Muscle of back (tissue), 11 donors: ENCODE data around the gene PDE6B. TPM values are rescaled to one million over a fixed set of nuclear protein-coding genes. Genes with fewer than 3 reads are reported as not detected.
A peak's percentile ranks its signal among the peaks of the same experiment; 100 is the strongest.
"Not testable (repeated sequence)": the region's sequence is repeated elsewhere in the genome, so short reads cannot be mapped to it uniquely, and the experiment has no call there.

Source experiments
- DNase-seq, 3 donors: peaks; one replicate each; pipeline versions ENCODE4 v3.0.0 to v3.0.0-alpha.2; 2013
- polyA plus RNA-seq, 10 donors: library from polyadenylated mRNA; unstranded; fragments of 120-200 nt; gene quantifications; one replicate each; pipeline ENCODE4 v1.2.1, GENCODE V29; 2013; ENCODE audit not compliant: insufficient read length in 10 of 10

Gene PDE6B
- polyA plus RNA-seq, 10 donors, result 10.0 to 17.6 (median 12.5) TPM

DNA sequence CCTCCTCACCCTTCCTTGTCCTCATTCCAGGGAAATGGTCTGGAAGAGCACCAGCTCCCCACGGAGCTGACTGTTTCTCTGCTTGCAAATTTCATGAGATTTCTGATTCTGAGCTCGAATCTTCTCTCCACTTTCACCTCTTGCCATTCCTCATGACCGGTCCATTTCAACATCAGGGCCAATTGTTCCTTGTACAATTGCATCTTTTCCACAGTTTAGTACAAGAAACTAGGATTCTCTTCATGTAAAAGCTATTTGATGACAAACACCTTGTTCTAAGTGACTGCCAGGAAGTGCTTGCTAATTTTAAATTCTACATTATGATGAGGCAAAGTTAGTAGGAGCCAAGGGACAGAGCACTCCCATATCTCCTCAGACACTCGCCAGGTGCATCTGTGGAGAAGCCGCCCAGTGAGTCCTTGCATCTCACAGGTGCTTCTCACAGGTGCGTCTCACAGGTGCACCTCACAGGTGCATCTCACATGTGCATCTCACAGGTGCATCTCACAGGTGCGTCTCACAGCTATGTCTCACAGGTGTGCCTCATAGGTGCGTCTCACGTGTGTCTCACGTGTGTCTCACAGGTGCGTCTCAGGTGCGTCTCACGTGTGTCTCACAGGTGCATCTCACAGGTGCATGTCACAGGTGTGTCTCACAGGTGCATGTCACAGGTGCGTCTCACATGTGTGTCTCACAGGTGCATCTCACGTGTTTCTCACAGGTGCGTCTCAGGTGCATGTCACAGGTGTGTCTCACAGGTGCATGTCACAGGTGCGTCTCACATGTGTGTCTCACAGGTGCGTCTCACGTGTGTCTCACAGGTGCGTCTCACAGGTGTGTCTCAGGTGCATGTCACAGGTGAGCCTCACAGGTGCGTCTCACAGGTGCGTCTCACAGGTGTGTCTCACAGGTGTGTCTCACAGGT, 3.0 kb upstream of the PDE6B start:
- DNase-seq, result no peak

DNA sequence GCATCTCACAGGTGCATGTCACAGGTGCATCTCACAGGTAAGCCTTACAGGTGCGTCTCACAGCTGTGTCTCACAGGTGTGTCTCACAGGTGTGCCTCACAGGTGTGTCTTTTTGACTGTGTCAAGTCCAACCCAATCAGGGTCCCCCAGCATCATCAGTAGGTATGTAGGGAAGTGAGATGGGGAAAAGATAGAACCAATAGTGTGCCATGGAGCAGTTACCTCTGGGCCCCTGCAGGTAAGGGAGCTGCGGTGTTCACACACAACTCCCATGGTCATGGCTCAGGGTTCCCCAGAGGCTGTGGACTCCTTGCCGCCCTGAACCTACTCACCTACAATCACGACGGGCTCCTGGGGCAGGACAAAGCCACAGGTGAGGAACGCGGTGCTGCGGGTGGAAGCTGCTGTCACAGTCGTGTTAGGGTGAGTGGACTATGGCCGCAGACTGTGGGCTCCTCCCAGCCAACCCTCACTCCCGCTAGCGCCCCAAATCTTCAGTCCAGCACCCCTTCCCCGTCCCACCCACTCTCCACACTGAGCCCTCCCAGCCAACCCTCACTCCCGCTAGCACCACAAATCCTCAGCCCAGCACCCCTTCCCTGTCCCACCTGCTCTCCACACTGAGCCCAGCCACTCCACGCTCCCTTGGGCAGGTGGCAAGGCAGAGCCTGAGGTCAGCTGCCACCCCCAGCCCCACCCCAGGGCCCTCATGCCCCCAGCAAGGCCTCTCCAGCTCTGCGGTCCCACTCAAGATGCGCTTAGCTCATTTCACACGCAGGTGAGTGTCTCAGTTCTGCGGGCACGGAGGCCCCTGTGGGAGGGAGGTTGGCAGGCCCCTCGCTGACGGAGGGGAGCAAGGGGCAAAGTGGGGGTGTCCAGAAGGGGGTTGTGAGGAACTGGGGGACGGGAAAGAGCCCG, 2.1 kb upstream of the PDE6B start:
- no peak for DNase-seq

DNA sequence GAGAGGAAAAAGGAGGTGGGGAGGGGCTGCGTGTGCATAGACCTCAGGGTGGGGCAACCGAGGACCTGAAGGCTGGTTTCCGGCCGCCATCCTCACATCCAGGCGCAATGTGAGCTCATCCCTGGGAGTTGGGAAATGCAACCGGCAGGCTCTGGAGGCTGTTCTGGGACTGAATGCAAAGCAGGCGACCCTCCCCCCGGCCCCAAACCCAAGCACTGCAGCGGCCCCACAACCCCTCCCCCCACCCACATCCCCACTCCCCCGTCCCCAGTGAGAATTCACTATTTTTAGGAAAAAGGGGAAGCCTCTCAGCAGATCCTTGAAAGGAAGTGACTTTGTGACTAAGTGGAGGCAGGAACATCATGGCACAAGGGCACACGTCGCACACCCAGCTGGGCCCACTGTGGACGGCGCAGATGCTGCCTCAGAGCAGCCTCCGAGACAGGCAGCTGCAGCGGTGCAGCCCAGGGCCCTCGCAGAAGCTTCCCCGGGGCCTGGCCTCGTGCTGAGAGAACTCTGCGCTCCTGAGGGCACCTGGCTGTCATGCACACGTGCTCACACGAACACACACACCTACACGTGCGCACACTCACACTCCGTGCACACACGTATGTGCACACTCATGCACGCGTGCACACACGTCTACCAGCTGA, 1.3 kb upstream of the PDE6B start:
- DNase-seq, result no peak

DNA sequence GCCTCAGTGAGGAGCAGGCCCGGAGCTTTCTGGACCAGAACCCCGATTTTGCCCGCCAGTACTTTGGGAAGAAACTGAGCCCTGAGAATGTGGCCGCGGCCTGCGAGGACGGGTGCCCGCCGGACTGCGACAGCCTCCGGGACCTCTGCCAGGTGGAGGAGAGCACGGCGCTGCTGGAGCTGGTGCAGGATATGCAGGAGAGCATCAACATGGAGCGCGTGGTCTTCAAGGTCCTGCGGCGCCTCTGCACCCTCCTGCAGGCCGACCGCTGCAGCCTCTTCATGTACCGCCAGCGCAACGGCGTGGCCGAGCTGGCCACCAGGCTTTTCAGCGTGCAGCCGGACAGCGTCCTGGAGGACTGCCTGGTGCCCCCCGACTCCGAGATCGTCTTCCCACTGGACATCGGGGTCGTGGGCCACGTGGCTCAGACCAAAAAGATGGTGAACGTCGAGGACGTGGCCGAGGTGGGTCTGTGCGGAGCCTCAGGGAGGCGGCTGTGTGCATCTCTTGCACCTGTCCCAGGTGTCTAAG, 323 bp downstream of the PDE6B start:
- no peak for DNase-seq

DNA sequence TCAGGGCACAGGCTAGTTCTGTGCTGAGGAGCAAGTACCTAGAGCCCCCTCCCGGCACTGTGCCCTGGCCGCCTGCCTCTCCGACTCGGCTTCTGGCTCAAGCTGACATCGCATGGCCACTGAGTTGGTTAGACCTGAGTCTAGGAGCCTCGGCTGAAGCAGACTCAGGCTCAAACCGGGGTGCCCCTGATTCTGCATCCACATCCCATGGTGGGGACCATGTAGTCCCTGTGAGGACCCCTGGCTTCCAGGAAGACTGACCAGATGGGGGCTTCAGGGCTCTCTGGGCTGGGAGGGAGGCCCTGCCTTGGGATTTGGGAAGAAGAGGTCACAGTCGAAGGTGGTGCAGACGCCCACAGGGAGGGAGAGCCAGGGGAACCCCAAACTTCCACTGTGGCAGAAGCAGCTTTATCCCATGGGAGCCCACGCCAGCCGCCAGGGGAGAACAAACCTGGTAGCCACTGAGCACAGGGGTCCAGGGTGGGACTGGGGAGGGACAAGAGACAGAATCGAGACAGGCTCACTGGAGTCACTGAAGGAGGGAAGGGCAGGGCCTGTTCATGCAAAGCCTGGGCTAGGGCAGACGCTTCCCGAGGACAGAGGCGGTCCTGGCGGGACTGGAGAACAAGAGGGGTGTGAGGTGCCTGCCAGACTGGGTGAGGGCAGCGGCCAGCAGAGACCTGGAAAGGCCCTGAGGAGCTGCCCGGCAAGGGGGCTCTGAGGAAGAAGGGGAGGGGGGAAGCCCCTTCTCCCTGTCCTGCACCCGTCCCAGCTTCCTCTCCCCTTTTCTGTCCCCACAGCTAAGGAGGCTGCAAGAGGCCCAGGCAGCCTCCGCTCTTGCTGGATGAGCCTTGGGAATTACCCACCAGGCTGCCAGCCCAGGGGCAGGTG, 1.1 kb downstream of the PDE6B start:
- no peak for DNase-seq

DNA sequence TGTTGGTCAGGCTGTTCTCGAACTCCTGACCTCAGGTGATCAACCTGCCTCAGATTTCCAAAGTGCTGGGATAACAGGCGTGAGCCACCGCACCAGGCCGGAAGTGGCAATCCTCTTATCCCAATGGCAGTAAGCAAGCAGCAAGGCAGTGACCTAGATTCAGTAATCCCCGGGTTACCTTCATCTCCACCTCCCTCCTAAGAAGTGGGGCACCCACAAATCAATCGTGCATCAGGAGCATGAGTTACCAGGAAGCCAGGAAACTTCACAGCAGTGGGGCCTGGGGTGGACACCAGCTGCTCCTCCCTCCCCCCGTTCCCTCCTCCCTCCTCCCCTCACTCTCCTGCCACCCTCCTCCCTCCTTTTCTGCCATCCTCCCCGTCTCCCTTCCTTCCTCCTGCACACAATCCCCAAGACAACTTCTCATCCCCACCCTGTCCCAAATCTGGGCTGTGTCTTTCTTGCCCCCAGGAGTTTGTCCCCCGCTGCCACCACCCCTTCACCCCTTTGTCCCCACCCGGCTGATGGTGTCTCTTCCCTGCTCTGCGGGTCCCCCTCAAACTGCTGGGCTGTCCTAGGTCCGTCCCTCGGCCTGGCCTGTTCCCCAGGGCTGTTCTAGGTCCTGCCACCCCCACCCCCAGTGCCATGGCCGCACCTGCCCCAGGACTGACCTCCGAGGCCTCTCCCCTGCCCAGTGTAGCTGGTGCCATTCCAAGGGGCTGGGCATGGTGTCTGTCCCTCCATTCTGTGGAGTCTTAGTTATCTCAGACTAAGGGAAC, 2.2 kb downstream of the PDE6B start:
- no peak for DNase-seq

DNA sequence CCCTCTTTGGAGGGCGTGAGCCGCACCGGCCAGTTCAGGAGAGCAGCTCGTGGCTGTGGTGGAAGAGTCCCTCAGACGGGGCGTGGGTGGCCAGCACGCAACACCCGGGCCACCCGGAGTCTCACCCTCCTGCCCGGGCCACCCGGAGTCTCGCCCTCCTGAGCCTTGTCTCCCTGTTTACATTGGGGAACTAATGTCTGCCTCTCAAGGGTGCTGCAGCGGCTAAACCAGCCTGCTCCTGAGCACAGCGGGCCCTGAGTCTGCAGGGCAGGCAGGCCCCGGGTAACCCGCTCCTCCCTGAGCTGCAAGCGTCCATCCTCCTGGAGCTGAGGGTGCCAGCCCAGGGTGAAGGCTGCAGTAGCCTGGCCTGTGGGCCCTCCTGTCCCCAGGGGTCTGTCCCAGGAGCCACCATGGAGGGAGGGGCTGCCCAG, 3.0 kb downstream of the PDE6B start:
- DNase-seq, result no peak

DNA sequence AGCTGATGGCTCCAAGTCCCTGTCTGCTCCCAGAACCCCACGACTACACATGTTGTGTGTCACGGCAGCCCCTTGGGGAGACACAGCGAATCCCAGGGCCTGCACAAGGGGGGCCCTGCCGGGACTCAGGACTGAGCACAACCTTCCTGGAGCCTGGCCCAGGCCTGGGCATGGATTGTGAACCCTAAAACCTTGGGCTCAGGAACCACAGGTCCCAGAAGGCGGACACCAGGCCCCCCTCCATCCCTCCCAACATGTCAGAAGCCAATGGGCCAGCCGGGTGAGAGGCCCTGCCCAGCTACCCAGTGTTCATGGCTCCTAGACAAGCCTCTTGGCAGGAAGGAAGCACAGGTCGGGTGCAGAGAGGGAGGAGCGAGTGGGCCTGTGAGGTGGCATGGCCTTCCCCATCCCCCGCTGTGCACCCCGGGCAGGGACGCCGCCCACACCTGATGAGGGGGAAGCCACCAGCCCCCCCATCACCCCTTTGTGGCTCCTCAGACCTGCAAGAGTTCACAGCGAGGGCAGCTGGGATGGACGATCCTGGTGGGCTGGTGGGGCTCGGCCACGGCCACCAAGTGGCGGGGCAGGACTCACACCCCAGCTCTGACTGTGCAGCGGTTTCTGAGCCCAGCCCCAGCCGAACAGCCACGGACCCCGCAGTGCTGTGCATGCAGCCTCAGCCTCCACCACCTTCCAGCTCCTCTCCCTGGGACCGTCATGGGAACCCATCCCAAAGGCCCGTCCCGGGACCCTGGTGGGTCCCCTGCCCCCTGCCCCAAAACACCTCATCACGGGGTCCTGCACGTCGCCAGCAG, 3.7 kb downstream of the PDE6B start:
- no peak for DNase-seq

DNA sequence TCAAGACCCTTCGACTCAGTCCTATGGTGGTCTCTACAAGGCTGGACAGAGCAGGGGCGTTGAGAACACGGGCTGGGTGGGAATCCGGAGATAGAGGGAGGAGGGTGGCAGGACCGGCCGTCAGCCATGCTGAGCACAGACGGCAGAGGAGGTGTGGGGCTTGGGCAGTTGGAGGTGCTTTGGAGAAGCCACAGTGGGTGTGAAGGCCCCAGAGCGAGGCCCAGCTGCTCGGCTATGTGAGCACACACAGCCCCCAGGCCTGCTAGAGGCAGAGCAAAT, 4.2 kb downstream of the PDE6B start:
- DNase-seq, result no peak

DNA sequence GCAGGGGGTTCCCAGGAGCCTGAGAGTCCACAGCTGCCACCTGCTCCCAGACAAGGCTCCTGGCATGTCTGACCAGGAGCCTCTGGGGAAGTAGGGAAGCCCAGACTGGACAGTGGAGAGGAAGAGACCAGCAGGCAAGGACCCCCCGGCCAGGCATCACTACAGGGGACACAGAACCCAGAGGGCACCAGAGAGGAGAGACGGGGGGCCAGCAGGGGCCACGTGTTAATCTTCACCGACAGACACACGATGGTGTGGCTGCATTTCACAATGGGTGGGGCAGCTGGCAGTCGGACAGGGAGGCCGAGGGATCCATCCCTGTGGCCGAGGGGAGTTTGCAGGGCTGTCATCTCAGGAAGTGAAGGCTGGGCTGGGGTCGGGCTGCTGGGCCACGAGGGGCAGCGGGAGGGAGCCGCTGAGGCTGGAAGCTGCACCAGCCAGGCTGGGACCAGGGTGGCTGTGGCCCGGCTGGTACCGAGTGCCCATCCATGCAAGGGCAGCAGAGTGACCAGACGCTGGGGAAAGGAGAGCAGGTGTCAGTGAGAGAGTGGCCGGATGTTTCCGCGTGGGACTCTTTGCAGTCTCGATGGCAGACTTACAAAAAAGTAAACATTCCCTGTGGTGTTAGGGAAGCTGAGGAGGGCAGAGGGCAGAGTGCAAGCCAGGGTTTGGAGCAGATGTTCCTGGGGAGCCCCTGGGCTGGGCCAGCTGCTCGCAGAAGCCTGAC, 4.7 kb downstream of the PDE6B start:
- peak in 1 of 3 donors; percentile 9 for DNase-seq

DNA sequence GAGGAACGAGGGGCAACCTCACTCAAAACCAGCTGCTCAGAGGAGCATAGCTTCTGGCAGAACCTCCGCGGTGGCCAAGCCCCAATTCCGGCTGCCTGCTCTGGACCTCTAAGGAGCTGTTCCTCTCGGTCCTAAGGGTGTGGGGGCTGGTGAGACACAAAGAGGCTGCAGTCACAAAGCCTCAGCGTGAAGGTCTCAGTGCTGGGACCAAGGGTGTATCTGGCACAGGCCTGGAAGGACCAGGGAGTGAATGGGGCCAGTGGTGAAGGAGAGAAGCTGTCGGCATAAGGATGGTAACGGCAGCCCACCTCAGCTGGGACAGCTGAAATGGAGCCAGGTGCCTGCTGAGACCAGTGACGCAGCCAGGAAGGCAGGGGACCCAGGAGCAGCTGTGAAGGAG, 5.3 kb downstream of the PDE6B start:
- no peak for DNase-seq

DNA sequence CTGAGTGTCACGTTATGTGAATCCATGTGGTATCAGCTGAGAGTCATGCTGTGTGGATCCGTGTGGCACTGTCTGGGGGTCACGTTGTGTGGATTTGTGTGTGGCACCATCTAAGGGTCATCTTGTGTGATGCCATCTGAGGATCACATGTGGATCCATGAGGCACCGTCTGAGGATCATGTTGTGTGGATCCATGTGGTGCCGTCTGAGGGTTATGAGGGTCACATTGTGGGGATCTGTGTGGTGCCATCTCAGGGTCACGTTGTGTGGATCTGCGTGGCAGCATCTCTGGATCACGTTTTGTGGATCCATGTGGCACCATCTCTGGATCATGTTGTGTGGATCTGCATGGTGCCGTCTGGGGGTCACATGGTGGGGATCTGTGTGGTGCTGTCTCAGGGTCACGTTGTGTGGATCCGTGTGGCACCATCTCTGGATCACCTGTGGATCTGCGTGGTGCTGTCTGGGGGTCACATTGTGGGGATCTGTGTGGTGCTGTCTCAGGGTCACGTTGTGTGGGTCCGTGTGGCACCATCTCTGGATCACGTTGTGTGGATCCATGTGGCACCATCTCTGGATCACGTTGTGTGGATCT, 6.9 kb downstream of the PDE6B start:
- no peak for DNase-seq

DNA sequence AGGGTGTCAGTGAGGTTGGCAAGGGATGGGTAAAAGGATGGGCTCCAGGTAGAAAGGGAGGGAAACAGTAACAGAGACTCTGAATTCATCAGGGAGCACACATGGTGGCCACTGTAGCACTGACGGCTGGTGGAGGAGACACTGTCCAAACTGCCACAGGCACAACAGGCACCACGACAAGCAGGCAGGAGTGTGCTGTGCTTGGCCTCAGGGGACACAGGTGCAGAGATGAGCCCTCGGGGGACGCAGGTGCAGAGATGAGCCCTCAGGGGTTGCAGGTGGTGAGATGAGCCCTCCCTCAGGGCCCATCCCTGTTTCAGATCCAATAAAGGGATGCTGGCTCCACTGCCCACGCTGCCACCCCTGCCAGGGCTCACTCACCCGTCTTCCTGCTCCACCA, 7.6 kb downstream of the PDE6B start:
- no peak for DNase-seq

DNA sequence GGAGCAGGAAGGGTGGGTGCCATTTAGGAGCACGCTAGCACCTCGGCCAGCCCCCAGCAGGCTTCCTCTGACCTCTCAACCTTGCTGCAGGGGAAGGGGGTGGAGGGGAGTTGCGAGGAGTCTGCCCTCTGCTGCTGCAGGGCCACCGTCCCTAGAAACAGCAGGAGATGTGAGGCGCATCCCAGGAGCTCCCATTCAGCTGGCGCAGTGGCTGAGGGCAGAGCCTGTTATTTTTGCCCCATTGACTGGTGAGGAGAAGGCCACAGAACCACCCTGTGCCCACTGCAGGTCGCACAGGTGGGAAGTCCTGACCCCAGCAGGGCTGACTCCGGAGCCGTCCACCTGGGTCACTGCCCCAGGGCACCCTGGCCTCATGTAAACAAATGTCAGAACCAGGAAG, 8.0 kb downstream of the PDE6B start:
- no peak for DNase-seq

DNA sequence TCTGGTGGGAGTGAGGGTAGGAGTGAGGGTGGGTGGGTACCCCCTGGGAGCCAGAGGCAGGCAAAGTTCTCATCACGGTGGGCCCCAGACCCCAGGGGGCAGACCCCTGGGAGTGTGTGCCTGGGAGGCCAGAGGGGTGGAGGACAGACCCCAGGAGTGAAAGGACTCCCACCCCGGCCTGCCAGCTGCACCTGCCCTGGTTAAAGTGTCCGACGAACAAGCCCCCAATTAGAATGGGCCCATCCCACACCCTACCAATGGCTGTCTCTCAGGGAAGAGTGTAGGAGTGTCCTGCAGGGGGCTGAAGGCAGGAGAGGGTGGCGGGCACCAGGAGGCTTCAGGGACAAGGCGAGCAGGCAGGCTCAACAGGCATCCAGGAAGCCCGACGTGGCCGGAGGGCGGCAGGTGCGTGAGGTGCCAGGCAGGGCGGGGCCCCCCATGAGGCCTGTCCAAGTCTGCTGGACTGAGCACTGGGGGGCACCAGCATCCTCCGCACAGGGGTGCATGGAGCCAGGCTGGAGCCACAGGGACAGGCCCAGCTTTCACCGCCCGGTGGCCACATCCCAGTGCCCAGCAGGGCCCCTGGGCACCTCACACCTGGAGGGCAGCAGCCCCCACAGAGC, 8.7 kb downstream of the PDE6B start:
- DNase-seq, result no peak

DNA sequence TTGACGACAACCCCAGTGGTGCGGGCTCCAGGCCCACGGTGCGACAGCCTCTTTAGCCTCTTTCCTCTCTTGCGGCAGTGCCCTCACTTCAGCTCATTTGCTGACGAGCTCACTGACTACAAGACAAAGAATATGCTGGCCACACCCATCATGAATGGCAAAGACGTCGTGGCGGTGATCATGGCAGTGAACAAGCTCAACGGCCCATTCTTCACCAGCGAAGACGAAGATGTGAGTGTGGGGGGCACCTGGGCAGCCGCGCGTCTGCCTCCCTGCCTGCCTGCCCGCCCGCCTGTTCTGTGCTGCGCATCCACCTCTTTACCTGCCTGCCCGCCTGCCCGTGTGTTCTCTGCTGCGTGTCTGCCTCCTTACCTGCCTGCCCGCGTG, 9.2 kb downstream of the PDE6B start:
- no peak for DNase-seq

DNA sequence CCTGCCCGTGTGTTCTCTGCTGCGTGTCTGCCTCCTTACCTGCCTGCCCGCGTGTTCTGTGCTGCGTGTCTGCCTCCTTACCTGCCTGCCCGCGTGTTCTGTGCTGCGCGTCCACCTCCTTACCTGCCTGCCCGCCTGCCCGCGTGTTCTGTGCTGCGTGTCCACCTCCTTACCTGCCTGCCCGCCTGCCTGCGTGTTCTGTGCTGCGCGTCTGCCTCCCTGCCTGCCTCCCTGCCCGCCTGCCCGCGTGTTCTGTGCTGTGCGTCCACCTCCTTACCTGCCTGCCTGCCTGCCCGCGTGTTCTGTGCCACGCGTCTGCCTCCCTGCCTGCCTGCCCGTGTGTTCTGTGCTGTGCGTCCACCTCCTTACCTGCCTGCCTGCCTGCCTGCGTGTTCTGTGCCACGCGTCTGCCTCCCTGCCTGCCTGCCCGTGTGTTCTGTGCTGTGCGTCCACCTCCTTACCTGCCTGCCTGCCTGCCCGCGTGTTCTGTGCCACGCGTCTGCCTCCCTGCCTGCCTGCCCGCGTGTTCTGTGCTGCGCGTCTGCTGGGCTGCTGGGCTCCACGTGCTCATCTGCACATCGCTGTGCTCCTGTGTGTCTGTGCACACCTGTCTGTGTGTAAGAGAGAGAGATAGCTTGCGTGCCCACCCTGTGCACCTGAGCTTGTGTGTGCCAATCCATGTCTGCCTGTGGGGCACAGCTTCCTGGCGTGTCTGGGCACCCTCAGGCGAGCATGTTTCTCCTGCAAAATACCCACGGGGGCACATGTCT, 9.9 kb downstream of the PDE6B start:
- not testable (repeated sequence) for DNase-seq
